Measurements from ENCODE around the gene LHX3. TPM values are rescaled to one million over a fixed set of nuclear protein-coding genes. Genes with fewer than 3 reads are reported as not detected.

LHX3 gene
- total RNA-seq, 1 donor from 2014 or later = not detected

DNA sequence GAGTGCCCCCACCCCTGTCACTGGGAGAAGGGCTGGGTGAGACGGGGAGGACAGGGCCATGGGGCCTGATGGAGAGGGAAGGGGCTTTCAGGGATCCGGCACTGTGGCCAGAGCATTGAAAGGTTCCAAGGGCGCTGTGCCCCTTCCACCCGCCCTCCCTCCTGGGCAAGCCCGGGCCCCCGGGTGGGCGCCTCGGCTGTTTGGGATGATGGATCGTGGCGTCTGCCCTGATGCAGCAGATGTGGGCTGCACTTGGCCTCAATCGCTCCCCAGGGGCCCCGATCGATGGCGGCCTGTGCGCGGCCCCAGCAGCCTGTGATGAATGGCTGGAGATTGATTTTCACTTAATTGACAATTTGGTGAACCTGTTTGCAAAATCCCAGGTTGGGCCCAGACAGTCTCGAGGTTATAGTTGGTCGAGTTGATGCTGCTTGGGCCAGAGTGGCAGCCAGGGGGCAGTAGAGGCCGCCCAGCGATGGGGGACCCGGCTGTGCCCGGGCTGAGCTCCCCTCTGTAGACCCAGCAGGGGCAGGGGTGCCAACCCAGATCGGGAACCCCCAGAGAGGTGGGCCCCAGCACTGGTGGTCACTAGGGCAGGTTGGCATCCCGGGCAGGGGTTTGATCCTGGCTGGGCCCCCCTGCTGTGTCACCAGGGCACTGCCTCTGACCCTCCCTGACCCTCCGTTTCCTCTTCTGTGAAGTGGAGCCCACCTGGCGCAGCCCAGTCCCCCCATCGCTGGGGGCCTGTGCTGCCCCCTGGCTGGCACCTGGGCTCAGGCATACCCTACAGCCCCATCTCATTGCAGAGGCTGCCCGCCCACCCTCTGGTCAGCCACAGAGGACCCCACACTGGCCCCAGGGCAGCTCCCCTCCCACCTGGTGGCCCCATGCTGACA, 34.7 kb downstream of the LHX3 start:
- Histone ChIP-seq H3F3A (ENCODE audit: low read depth) (peaks cover 29% of the 10 kb centered on the region), H3K79me2 (ENCODE audit: low read depth) (no peaks in the 10 kb centered on the region), H3K27me3 (no peaks in the 10 kb centered on the region), H3K27ac (no peak overlapping the region), H3K9ac (no peak overlapping the region), H4K20me1 (ENCODE audit: low read depth) (peaks cover 20% of the 10 kb centered on the region), H3K36me3 (no peaks in the 10 kb centered on the region), H3K4me1 (peaks cover 19% of the 10 kb centered on the region), H3K4me3 (no peak overlapping the region), H3K4me2 (no peak overlapping the region), H2AFZ (replicated peaks) (no peak overlapping the region), H3K9me3 (ENCODE audit: low read depth) (no peaks in the 10 kb centered on the region)
- peak overlapping the region; percentile 73 for H3K4me3 Mint-ChIP-seq
- peaks cover 23% of the 10 kb centered on the region for H3K27me3 Mint-ChIP-seq (ENCODE audit: insufficient read depth, low read depth)
- no peaks in the 10 kb centered on the region for H3K36me3 Mint-ChIP-seq
- H3K9me3 Mint-ChIP-seq = no peaks in the 10 kb centered on the region
- peak; percentile 69 for DNase-seq (ENCODE audit: low spot score)
- H3K4me1 Mint-ChIP-seq = peaks cover 34% of the 10 kb centered on the region
- H3K27ac Mint-ChIP-seq = peak overlapping the region; percentile 96
- no peak for TF ChIP-seq EZH2phosphoT487 (IDR thresholded peaks at IDR 0.05)
- TF ChIP-seq, protein P1, sequence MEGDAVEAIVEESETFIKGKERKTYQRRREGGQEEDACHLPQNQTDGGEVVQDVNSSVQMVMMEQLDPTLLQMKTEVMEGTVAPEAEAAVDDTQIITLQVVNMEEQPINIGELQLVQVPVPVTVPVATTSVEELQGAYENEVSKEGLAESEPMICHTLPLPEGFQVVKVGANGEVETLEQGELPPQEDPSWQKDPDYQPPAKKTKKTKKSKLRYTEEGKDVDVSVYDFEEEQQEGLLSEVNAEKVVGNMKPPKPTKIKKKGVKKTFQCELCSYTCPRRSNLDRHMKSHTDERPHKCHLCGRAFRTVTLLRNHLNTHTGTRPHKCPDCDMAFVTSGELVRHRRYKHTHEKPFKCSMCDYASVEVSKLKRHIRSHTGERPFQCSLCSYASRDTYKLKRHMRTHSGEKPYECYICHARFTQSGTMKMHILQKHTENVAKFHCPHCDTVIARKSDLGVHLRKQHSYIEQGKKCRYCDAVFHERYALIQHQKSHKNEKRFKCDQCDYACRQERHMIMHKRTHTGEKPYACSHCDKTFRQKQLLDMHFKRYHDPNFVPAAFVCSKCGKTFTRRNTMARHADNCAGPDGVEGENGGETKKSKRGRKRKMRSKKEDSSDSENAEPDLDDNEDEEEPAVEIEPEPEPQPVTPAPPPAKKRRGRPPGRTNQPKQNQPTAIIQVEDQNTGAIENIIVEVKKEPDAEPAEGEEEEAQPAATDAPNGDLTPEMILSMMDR (IDR thresholded peaks at IDR 0.05) = peak; percentile 88

GRCh38 chr9:136169495-136169894, 35.4 kb downstream of the LHX3 start:
- Histone ChIP-seq H3K9me3 (ENCODE audit: low read depth) (no peaks in the 10 kb centered on the region), H3F3A (ENCODE audit: low read depth) (peaks cover 23% of the 10 kb centered on the region), H3K36me3 (no peaks in the 10 kb centered on the region), H3K4me3 (no peak overlapping the region), H3K4me1 (peaks cover 15% of the 10 kb centered on the region), H3K4me2 (no peak overlapping the region), H2AFZ (replicated peaks) (no peak overlapping the region), H3K27me3 (no peaks in the 10 kb centered on the region), H3K27ac (no peak overlapping the region), H3K79me2 (ENCODE audit: low read depth) (no peaks in the 10 kb centered on the region), H4K20me1 (ENCODE audit: low read depth) (peaks cover 16% of the 10 kb centered on the region), H3K9ac (no peak overlapping the region)
- peaks cover 34% of the 10 kb centered on the region for H3K4me1 Mint-ChIP-seq
- peak overlapping the region; percentile 63 for H3K4me3 Mint-ChIP-seq
- TF ChIP-seq, protein P1 (IDR thresholded peaks at IDR 0.05) = no peak
- no peak for TF ChIP-seq EZH2phosphoT487 (IDR thresholded peaks at IDR 0.05)
- no peak for TF ChIP-seq EZH2 (IDR thresholded peaks at IDR 0.05)
- H3K9me3 Mint-ChIP-seq = no peaks in the 10 kb centered on the region
- no peaks in the 10 kb centered on the region for H3K36me3 Mint-ChIP-seq
- DNase-seq (ENCODE audit: low spot score) = no peak
- H3K27ac Mint-ChIP-seq = peak overlapping the region; percentile 94
- H3K27me3 Mint-ChIP-seq (ENCODE audit: insufficient read depth, low read depth) = peaks cover 23% of the 10 kb centered on the region

GRCh38 chr9:136163248-136163850, 41.6 kb downstream of the LHX3 start:
- TF ChIP-seq, protein P1 (IDR thresholded peaks at IDR 0.05) = no peak
- no peak for TF ChIP-seq EZH2phosphoT487 (IDR thresholded peaks at IDR 0.05)
- no peak for TF ChIP-seq EZH2 (IDR thresholded peaks at IDR 0.05)
- Histone ChIP-seq H4K20me1 (ENCODE audit: low read depth) (no peaks in the 10 kb centered on the region), H3K4me2 (no peak overlapping the region), H3K36me3 (no peaks in the 10 kb centered on the region), H2AFZ (replicated peaks) (no peak overlapping the region), H3K4me1 (peaks cover 11% of the 10 kb centered on the region), H3K79me2 (ENCODE audit: low read depth) (no peaks in the 10 kb centered on the region), H3K9me3 (ENCODE audit: low read depth) (no peaks in the 10 kb centered on the region), H3K4me3 (no peak overlapping the region), H3F3A (ENCODE audit: low read depth) (no peaks in the 10 kb centered on the region), H3K27me3 (no peaks in the 10 kb centered on the region), H3K9ac (no peak overlapping the region), H3K27ac (no peak overlapping the region)
- Mint-ChIP-seq H3K4me3 (no peak overlapping the region), H3K36me3 (no peaks in the 10 kb centered on the region), H3K4me1 (peaks cover 15% of the 10 kb centered on the region), H3K27me3 (ENCODE audit: insufficient read depth, low read depth) (peaks cover 14% of the 10 kb centered on the region), H3K9me3 (no peaks in the 10 kb centered on the region), H3K27ac (no peak overlapping the region)
- DNase-seq (ENCODE audit: low spot score) = no peak
